Measurements from ENCODE around the gene ASCC3.

DNA sequence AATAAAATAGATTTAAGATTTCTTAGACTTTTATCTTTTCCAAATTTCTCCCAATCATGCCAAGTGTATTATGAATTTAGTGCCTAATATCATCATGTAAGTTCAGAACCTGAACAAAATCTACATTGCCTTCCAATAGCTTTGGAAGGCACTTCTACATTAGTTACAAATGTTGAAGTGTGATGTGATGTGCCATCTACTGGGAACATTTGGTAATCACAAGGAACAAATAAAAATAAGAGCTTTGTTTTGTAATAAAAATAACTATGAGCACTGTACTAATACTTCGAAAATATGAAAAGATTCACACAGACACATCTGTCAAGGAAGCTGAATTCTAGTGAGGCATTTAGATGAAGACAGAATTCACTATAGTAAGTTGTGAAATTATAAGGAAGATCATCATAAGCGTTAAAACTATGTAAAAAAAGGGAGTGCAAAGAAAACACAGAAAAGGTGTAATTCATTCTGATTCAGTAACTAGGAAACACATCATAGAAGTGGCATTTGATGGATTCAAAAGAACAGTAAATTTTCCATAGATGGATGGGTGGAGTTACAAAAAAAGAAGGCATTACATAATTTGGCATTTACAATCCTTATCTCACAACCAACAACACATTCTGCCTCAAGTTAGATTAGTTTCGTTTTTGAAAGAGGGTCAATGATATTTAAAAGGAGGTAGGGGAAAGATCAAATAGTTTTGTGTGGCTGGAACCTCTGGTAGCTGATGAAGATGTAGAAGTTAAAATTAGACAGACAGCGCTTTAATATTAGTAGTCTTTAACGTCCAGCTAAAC, 161.0 kb downstream of the ASCC3 start:
- TF ChIP-seq, protein P1, sequence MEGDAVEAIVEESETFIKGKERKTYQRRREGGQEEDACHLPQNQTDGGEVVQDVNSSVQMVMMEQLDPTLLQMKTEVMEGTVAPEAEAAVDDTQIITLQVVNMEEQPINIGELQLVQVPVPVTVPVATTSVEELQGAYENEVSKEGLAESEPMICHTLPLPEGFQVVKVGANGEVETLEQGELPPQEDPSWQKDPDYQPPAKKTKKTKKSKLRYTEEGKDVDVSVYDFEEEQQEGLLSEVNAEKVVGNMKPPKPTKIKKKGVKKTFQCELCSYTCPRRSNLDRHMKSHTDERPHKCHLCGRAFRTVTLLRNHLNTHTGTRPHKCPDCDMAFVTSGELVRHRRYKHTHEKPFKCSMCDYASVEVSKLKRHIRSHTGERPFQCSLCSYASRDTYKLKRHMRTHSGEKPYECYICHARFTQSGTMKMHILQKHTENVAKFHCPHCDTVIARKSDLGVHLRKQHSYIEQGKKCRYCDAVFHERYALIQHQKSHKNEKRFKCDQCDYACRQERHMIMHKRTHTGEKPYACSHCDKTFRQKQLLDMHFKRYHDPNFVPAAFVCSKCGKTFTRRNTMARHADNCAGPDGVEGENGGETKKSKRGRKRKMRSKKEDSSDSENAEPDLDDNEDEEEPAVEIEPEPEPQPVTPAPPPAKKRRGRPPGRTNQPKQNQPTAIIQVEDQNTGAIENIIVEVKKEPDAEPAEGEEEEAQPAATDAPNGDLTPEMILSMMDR (IDR thresholded peaks at IDR 0.05): peak; percentile 42 to 62 (median 53)
- no peak for TF ChIP-seq POLR2A (IDR thresholded peaks at IDR 0.05)

All from adrenal gland (tissue), 5 donors.